IMR-90 (cell line): ENCODE results near the gene CHST5. TPM values are rescaled to one million over a fixed set of nuclear protein-coding genes. Genes with fewer than 3 reads are reported as not detected.

Experiments
- ATAC-seq: fragments of 200-7000 bp; cut with Tn5 transposase; 2 replicates; pipeline ENCODE4 v1.9.1; 2020; ENCODE audit warnings: low read depth, mild to moderate bottlenecking, moderate library complexity
- BruUV-seq: library from RNA; stranded (reverse); fragments of 400-500 nt; replicated peaks from 2 replicates; lab custom pipeline; 2021; lab: Mats Ljungman, UMichigan
- CTCF ChIA-PET: fragments of 300-600 bp; formaldehyde crosslinking; extraction: SDS; loops from one replicate; lab custom pipeline; 2021; ENCODE audit warnings: antibody characterized with exemption; lab: Yijun Ruan, JAX
- POLR2A ChIA-PET: fragments of 300-600 bp; sonication (Branson Sonifier 250); formaldehyde crosslinking; loops from one replicate; lab custom pipeline; 2022; ENCODE audit warnings: antibody characterized with exemption; ENCODE audit not compliant: unreplicated experiment; lab: Charles Lee
- DNase-seq: peaks from one replicate; pipeline ENCODE4 v3.0.0; 2013
- H2AFZ ChIP-seq: replicated peaks from 2 replicates; pipeline ENCODE3; 2013; ENCODE audit warnings: low read length, mild to moderate bottlenecking; ENCODE audit not compliant: poor library complexity
- H2AK5ac ChIP-seq: 2 replicates; pipeline ENCODE4 v1.6.1; 2013; ENCODE audit warnings: low read depth, low read length, inconsistent platforms
- H2AK9ac ChIP-seq: replicated peaks from 2 replicates; pipeline ENCODE3; 2013; ENCODE audit warnings: mild to moderate bottlenecking, low read depth, low read length, moderate library complexity; ENCODE audit not compliant: poor library complexity
- H2BK120ac ChIP-seq: 2 replicates; pipeline ENCODE4 v1.6.1; 2013; ENCODE audit warnings: low read depth, low read length, inconsistent platforms
- H2BK15ac ChIP-seq: 3 replicates; pipeline ENCODE4 v1.6.1; 2013; ENCODE audit warnings: low read depth, low read length, inconsistent platforms
- H2BK20ac ChIP-seq: 2 replicates; pipeline ENCODE4 v1.6.1; 2013; ENCODE audit warnings: low read depth, mild to moderate bottlenecking, inconsistent platforms, low read length, moderate library complexity
- H2BK5ac ChIP-seq: 2 replicates; pipeline ENCODE4 v1.6.1; 2013; ENCODE audit warnings: mild to moderate bottlenecking, low read depth, low read length, inconsistent platforms; ENCODE audit not compliant: poor library complexity, severe bottlenecking
- H3K14ac ChIP-seq: replicated peaks from 2 replicates; pipeline ENCODE4 v1.6.1; 2013; ENCODE audit warnings: low read depth, low read length, inconsistent platforms
- H3K18ac ChIP-seq: 2 replicates; pipeline ENCODE4 v1.6.1; 2013; ENCODE audit warnings: low read depth, low read length, control low read depth
- H3K23ac ChIP-seq: 2 replicates; pipeline ENCODE4 v1.6.1; 2013; ENCODE audit warnings: low read depth, low read length, inconsistent platforms
- H3K27ac ChIP-seq: 2 replicates; pipeline ENCODE4 v1.5.1; 2013; ENCODE audit warnings: mild to moderate bottlenecking, control low read depth, low read length; ENCODE audit not compliant: insufficient read depth
- H3K27me3 ChIP-seq: 2 replicates; pipeline ENCODE4 v1.6.1; 2013; ENCODE audit warnings: low read length; ENCODE audit not compliant: control insufficient read depth, insufficient read depth
- H3K36me3 ChIP-seq: 2 replicates; pipeline ENCODE4 v1.6.1; 2013; ENCODE audit warnings: low read length, mixed read lengths; ENCODE audit not compliant: control insufficient read depth, insufficient read depth
- H3K4ac ChIP-seq: 2 replicates; pipeline ENCODE4 v1.6.1; 2013; ENCODE audit warnings: low read depth, low read length, inconsistent platforms
- H3K4me1 ChIP-seq: 2 replicates; pipeline ENCODE4 v1.6.1; 2013; ENCODE audit warnings: low read length, mixed read lengths; ENCODE audit not compliant: control insufficient read depth, insufficient read depth
- H3K4me2 ChIP-seq: 2 replicates; pipeline ENCODE4 v1.6.1; 2013; ENCODE audit warnings: low read depth, mild to moderate bottlenecking, control low read depth, low read length, moderate library complexity
- H3K4me3 ChIP-seq: 2 replicates; pipeline ENCODE4 v1.5.1; 2013; ENCODE audit warnings: low read depth, mild to moderate bottlenecking, control low read depth, low read length, moderate library complexity; ENCODE audit not compliant: insufficient read depth
- H3K56ac ChIP-seq: 2 replicates; pipeline ENCODE4 v1.6.1; 2013; ENCODE audit warnings: low read length, inconsistent platforms; ENCODE audit not compliant: insufficient read depth; ENCODE audit errors: extremely low read depth
- H3K79me1 ChIP-seq, 2 experiments: 2 replicates each; pipeline ENCODE4 v1.6.1; 2013; ENCODE audit warnings: low read length in 2 of 2, inconsistent platforms in 1 of 2, low read depth in 1 of 2
- H3K9ac ChIP-seq: 2 replicates; pipeline ENCODE4 v1.6.1; 2013; ENCODE audit warnings: low read depth, low read length, control low read depth
- H3K9me1 ChIP-seq: 2 replicates; pipeline ENCODE4 v1.6.1; 2013; ENCODE audit warnings: low read length, inconsistent platforms; ENCODE audit not compliant: insufficient read depth
- H3K9me3 ChIP-seq: 2 replicates; pipeline ENCODE4 v1.6.1; 2013; ENCODE audit warnings: low read length; ENCODE audit not compliant: control insufficient read depth, insufficient read depth
- H4K20me1 ChIP-seq: 2 replicates; pipeline ENCODE4 v1.6.1; 2013; ENCODE audit warnings: low read length, inconsistent platforms; ENCODE audit not compliant: insufficient read depth
- H4K5ac ChIP-seq: 2 replicates; pipeline ENCODE4 v1.6.1; 2013; ENCODE audit warnings: mild to moderate bottlenecking, low read depth, low read length, control low read depth
- H4K8ac ChIP-seq, 2 experiments: 2 replicates each; pipeline ENCODE4 v1.6.1; 2013; ENCODE audit warnings: low read depth in 2 of 2, low read length in 2 of 2, control low read depth in 1 of 2, inconsistent platforms in 1 of 2
- H4K91ac ChIP-seq: 2 replicates; pipeline ENCODE4 v1.6.1; 2013; ENCODE audit warnings: low read depth, low read length, inconsistent platforms; ENCODE audit not compliant: insufficient read depth
- BHLHE40 ChIP-seq: fragments of 150-350 bp; IDR thresholded peaks from 2 replicates; pipeline ENCODE4 v1.6.1; 2016; ENCODE audit warnings: mild to moderate bottlenecking, low read depth, low read length
- CEBPB ChIP-seq: IDR thresholded peaks from 2 replicates; pipeline ENCODE4 v1.6.1; 2012; ENCODE audit warnings: low read depth, low read length, improper control_type of control experiment
- CTCF ChIP-seq: conservative IDR thresholded peaks from 2 replicates; pipeline ENCODE4 v1.5.1; 2012; ENCODE audit warnings: mild to moderate bottlenecking, low read depth, low read length, improper control_type of control experiment
- ELK1 ChIP-seq: fragments of 150-350 bp; IDR thresholded peaks from 2 replicates; pipeline ENCODE4 v1.6.1; 2016; ENCODE audit warnings: low read depth, mild to moderate bottlenecking, low read length, moderate library complexity, borderline replicate concordance
- MAFK ChIP-seq: IDR thresholded peaks from 2 replicates; pipeline ENCODE4 v1.6.1; 2012; ENCODE audit warnings: low read depth, low read length, improper control_type of control experiment
- MXI1 ChIP-seq: IDR thresholded peaks from 2 replicates; pipeline ENCODE4 v1.6.1; 2012; ENCODE audit warnings: low read depth, mild to moderate bottlenecking, low read length, moderate library complexity, borderline replicate concordance
- NFE2L2 ChIP-seq: fragments of 150-350 bp; IDR thresholded peaks from 2 replicates; pipeline ENCODE4 v1.6.1; 2016; ENCODE audit warnings: low read depth, mild to moderate bottlenecking, low read length
- RAD21 ChIP-seq: IDR thresholded peaks from 2 replicates; pipeline ENCODE4 v1.6.1; 2012; ENCODE audit warnings: low read length, improper control_type of control experiment
- RFX5 ChIP-seq: IDR thresholded peaks from 2 replicates; pipeline ENCODE4 v1.8.0; 2012; ENCODE audit warnings: low read depth, mild to moderate bottlenecking, low read length, moderate library complexity
- SMC3 ChIP-seq: fragments of 150-350 bp; IDR thresholded peaks from 2 replicates; pipeline ENCODE4 v1.6.1; 2016; ENCODE audit warnings: low read depth, mild to moderate bottlenecking, antibody characterized with exemption, low read length, moderate library complexity
- USF2 ChIP-seq: fragments of 150-350 bp; IDR thresholded peaks from 2 replicates; pipeline ENCODE4 v1.6.1; 2017; ENCODE audit warnings: mild to moderate bottlenecking, antibody characterized with exemption, low read length, low read depth
- WGBS, 2 experiments: methylation state at CpG; one replicate each; pipeline versions ENCODE4 v1.1.5 to v1.1.7; 2013; ENCODE audit warnings: missing lambda C conversion rate in 2 of 2; ENCODE audit not compliant: insufficient read length in 1 of 2; ENCODE audit errors: extremely low coverage in 2 of 2; 5-methylcytosine and 5-hydroxymethylcytosine counted together
- dilution Hi-C: fragments of 300-500 bp; cut with HindIII; formaldehyde crosslinking; loops from one replicate; pipeline ENCODE4 v1.14.3; 2018; ENCODE audit warnings: low sequenced_read_pairs; ENCODE audit not compliant: unreplicated experiment
- in situ Hi-C: fragments of 300-500 bp; cut with MboI; formaldehyde crosslinking; loops from 3 replicates; pipeline ENCODE4 v1.14.3; 2019; ENCODE audit warnings: low sequenced_read_pairs, inconsistent platforms, mixed read lengths
- intact Hi-C: fragments of 100-400 bp; cut with micrococcal nuclease; formaldehyde crosslinking; loops from 2 replicates; pipeline ENCODE4 v1.10.0; 2022
- polyA plus RNA-seq, 3 experiments: library from polyadenylated mRNA; depleted of rRNA; stranded (reverse); fragments of >200 nt; gene quantifications; 2 replicates each; pipeline ENCODE4 v1.2.3, GENCODE V29; 2012; ENCODE audit warnings: low replicate concordance in 1 of 3
- total RNA-seq: library from RNA; depleted of rRNA; stranded (reverse); fragments of >200 nt; gene quantifications from 2 replicates; pipeline ENCODE4 v1.2.3, GENCODE V29; 2012

Gene CHST5
- total and polyA plus RNA-seq, 2 of the 4 experiments (the other 2 are of a cell fraction) = not detected

GRCh38 chr16:75559564-75560372, 23.9 kb upstream of the CHST5 start (continued):
- TF ChIP-seq RAD21 = no peak

GRCh38 chr16:75558846-75559401, 23.0 kb upstream of the CHST5 start:
- no peak overlapping the region for H3K14ac ChIP-seq
- intact Hi-C loops = loop anchor here (5.0 kb wide), 1 partner anchor 97 kb away; the partner anchor contains the start of gene TMEM170A
- TF ChIP-seq ELK1 (no peak), USF2 (no peak), CTCF (no peak), RFX5 (no peak), NFE2L2 (no peak), RAD21 (no peak), MAFK (no peak), BHLHE40 (no peak), CEBPB (no peak), MXI1 (no peak), SMC3 (no peak)

More at GRCh38 chr16:75558846-75559401, 23.0 kb upstream of the CHST5 start:
- no peak overlapping the region for H3K4me3 ChIP-seq
- H2BK5ac ChIP-seq = no peak overlapping the region
- H3K4me2 ChIP-seq = no peak overlapping the region
- whole genome bisulfite sequencing, 2 experiments = 63% methylated on average over 1 of the region's 2 CpGs; no CpG with 5 or more reads in 1 of the 2 experiments
- BruUV-seq = no TSS peak
- no peak overlapping the region for H3K56ac ChIP-seq
- H3K9me3 ChIP-seq = no peaks in the 10 kb centered on the region
- H4K5ac ChIP-seq = no peak overlapping the region
- 0 out of 4 replicates have a peak, but pooled peaks cover 0 to 2% of the 10 kb centered on the region in 2 experiments for H3K79me1 ChIP-seq
- DNase-seq (no peak), ATAC-seq (no peak)
- H2BK120ac ChIP-seq = no peak overlapping the region
- CTCF ChIA-PET = no interaction called here
- POLR2A ChIA-PET = no interaction called here
- no peak overlapping the region for H3K23ac ChIP-seq
- dilution Hi-C loops (no loop called here), in situ Hi-C loops (no loop called here)
- H3K36me3 ChIP-seq = no peaks in the 10 kb centered on the region
- peaks cover 8% of the 10 kb centered on the region for H3K9me1 ChIP-seq
- peaks cover 5% of the 10 kb centered on the region; the same call in 1 of the 2 replicates for H3K4me1 ChIP-seq
- no peak overlapping the region for H3K9ac ChIP-seq
- H3K27ac ChIP-seq = no peak overlapping the region
- H3K27me3 ChIP-seq = peaks cover 8% of the 10 kb centered on the region
- H2BK20ac ChIP-seq = no peak overlapping the region
- H2AFZ ChIP-seq = no peak overlapping the region
- no peak overlapping the region for H2AK5ac ChIP-seq
- H3K18ac ChIP-seq = no peak overlapping the region
- H4K91ac ChIP-seq = no peak overlapping the region
- H3K4ac ChIP-seq = no peak overlapping the region
- H2AK9ac ChIP-seq = no peak overlapping the region
- H4K8ac ChIP-seq = no peak overlapping the region
- no peaks in the 10 kb centered on the region for H4K20me1 ChIP-seq
- no peak overlapping the region for H2BK15ac ChIP-seq
